Left kidney (tissue), 8 donors: ENCODE measurements around the gene TOPBP1. TPM values are rescaled to one million over a fixed set of nuclear protein-coding genes. Genes with fewer than 3 reads are reported as not detected.
"Not testable (repeated sequence)": the region's sequence is repeated elsewhere in the genome, so short reads cannot be mapped to it uniquely, and the experiment has no call there.

Source experiments
- DNase-seq: peaks from one replicate; pipeline ENCODE4 v3.0.0-alpha.2; 2013
- long read RNA-seq, 8 donors: transcript quantifications; one replicate each; lab custom pipeline, GENCODE V29; 2026
- polyA plus RNA-seq: library from polyadenylated mRNA; unstranded; fragments of 120-200 nt; gene quantifications from one replicate; pipeline ENCODE4 v1.2.1, GENCODE V29; 2013; ENCODE audit not compliant: insufficient read length

TOPBP1 gene
- polyA plus RNA-seq, result 55.2 TPM
- long read RNA-seq, donor 1, full-length matches to known transcripts, result 1 of 1 reads
- long read RNA-seq, donor 1, partial matches to known transcripts, result 0 of 1 reads
- long read RNA-seq, donor 1, other reads (novel, unspliced or antisense), result 0 of 1 reads
- long read RNA-seq, donor 2, partial matches to known transcripts, result 14 of 14 reads
- long read RNA-seq, donor 2, other reads (novel, unspliced or antisense), result 0 of 14 reads
- long read RNA-seq, donor 3, partial matches to known transcripts, result 11 of 11 reads
- long read RNA-seq, donor 3, other reads (novel, unspliced or antisense), result 0 of 11 reads
- long read RNA-seq, donor 4, result 0 reads
- long read RNA-seq, donor 5, full-length matches to known transcripts, result 1 of 7 reads
- long read RNA-seq, donor 5, partial matches to known transcripts, result 6 of 7 reads
- long read RNA-seq, donor 5, other reads (novel, unspliced or antisense), result 0 of 7 reads
- long read RNA-seq, donor 6, result 0 reads
- long read RNA-seq, donor 7, full-length matches to known transcripts, result 1 of 10 reads
- long read RNA-seq, donor 7, partial matches to known transcripts, result 9 of 10 reads
- long read RNA-seq, donor 7, other reads (novel, unspliced or antisense), result 0 of 10 reads
- long read RNA-seq, donor 8, partial matches to known transcripts, result 6 of 6 reads
- long read RNA-seq, donor 8, other reads (novel, unspliced or antisense), result 0 of 6 reads

DNA sequence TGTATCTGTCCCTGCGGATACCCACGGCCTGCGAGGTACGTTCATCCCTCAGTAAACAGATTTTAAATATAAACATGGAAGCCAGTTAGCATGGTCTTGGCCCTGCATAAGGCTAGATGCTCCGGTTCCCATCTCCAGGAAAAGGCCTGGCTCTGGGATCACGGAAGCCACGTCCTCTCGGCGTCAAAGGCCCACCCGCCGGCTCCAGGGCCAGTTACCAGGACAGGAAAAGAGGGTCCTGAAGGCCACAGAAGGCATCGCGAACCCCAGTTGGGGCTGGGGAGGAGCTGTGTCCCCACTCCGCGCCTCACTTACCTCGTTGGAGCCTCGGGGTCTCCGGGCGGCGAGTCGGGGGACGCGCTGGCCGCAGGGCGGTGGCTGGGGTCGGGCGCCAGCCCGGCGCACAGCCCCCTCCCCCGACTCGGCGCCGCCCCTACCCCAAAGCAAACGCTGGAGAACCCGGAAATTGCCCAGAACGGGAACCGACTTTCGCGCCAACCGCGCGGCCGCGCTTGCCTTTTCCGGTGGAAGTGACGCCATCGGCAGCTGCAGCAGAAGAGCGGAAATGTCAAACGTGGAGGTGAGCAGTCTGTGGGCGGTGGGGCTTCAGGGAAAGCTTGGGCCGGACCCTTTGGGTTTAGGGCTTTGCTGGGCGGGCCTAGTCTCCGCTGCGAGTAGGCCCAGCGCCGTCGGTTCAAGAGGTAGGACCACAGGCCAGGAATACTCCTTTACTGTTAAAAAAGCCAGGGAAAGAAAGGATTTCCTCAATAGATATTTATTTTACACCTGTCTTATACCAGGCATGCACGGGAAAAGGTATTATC is at the start of gene TOPBP1:
TSS of gene TOPBP1 (minus strand) at position 488 of the 824 bp plus-strand sequence. CDS start 814 bp downstream, outside the sequence.
- DNase-seq, result peak; percentile 72

DNA sequence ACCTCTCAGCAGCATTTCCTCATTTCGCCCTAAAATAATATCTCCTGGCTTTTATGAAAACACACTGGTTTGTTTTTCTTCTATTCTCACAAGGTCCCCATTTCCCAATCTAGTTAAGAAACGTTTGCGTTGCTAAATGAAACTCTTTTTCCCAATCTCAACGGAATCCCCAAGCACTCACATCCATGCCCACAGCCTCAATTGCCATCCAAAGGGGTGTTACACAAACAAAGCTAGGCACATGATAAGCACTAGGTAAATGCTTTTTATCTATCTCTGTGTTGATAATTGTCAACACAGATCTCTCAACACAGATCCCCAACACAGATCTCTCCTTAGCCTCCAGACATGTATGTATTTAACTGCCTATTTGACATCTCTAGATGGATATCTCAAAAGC is 49.3 kb upstream of the TOPBP1 start:
- no peak for DNase-seq

DNA sequence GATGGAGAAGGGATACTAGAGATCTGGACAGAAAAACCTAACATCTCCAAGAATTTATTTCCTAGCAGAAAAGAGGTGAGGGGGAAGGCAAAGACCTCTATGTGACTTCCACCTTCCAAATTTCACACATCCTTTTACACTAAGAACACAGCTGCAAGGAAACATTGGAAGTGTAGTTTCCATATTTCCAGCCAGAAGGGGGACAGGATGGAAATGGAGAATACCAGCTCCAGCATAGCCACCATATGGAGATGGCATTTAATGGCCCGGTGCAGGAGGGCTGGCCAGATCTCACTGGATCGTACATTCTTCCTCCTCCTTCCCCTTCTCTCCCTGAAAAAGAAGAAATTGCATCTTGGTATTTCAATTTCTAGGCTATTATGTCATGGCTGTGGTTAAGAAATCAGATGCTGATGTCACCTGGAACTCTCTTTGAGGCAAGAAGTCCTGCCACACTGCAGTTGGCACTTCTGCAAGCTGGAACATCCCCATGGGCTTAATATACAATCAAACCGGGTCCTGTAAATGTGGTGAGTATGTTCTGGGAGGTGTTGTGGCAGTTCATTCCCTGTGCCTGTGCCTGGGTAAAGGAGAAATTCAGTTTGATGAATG is 47.5 kb upstream of the TOPBP1 start:
- no peak for DNase-seq

DNA sequence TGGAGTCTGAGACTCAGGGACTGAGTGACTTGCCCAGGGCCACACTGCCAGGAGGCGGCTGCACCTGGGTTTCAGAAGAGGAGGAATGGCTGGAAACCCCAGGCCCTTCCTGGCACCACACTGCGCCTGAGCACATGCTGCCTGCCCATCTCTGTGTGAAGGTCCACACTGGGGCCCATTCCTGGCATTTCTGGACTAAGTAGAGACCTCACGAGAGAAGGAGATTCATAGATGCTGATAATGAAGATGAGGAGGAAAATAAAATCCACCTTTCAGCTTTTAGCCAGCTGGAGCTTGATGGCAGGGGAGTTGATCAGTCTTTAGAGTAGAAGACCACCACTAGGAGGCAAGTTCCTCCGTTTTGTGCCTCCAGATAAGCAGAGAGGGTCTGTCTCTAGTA is 44.3 kb upstream of the TOPBP1 start:
- no peak for DNase-seq

DNA sequence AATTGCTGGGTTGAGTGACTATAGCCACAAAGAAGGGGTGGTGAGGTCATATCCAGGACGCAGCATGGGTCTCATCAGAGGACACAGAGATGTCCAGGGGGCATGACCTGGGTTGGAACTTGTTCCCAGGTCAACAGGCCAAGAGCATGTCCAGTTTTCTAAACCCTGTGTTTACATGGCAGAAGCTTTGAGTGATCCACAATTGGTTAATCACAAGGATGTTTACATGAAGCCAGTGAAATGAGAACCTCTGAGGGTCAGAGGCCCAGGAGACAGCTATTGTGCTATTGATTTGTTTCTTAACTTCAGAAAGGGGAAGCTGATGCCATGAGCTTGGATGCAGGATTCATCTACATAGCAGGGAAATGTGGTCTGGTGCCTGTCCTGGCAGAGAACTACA is 42.2 kb upstream of the TOPBP1 start:
- no peak for DNase-seq

DNA sequence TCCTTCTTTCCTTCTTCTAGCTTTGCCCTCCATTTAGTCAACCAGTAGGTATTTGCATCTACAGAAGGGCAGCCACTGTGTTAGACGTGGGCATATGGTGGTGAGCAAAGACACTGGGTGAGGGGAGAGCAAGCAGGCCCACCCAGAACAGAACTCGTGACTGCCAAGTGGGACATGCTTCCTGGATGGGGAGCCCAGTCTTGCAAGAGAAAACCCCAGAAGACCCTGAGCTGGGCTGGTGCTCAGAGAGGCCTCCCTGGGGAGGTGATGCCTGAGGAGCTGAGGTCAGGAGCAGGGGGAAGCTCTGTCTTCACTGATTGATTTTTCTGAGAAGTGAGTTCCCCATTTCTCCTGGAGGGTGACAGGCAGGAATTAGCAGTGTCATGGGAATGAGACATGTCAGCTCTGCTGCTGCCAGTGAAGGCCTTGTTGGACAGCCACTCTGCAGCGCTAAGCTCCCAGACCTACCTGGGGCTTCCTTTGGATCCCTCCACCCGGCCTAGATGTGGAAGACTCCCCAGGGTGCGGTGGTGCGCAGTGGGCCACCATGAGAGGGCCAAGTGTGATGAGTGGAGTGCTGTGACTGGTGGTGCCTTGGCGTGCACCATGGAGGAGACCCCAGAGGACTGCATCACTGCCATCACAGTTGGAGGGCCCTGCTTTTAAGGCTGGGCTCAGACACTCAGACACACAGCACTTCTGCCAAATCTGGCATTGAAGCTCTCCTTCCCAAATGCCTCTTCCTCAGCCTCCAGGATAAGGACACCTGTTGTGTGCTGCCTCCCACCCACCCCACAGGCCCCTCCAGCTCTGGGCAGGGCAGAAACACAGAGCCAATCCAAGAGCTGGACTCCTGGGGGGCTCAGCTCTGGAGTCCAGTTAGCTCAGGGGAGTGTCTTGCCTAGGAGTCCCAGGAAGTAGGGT is 40.0 kb upstream of the TOPBP1 start:
- no peak for DNase-seq

DNA sequence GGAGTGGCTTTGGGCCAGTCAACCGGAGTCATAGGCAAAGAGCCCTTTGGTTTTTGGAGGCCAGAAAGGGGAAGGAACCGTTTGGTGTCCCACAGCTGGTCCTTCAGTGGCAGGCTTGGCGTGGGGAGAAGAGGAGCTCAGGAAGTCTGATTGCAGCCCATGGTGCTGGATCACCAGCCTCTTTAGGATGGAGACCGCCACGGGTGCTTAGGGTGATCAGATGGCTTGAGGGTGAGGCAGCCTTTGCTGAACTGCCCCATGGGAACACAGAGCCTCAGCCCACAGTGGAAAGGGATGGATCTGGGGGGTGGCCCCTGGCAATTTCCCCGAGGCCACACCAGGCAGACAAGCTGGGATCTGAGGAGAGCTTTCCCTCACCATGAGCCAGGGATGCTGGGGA is 38.6 kb upstream of the TOPBP1 start:
- no peak for DNase-seq

DNA sequence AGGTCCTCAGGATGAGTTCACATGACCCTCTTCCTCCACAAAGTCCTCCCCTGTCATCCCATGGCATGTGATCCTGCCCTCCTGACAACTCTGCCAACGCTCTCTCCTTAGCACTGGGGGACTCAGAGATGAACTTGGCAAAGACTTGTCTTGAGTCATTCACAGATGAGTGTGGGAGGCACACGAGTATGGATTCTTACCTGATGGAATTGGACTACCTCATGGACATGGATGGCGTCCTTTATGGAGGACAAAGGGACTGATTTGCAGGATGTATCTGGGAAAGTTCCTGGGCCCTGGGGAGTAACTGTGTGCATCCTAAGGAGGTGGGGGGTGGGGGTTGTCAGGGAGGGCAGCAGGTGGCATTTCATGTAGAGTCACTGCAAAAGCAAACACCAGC is 38.2 kb upstream of the TOPBP1 start:
- DNase-seq, result no peak

DNA sequence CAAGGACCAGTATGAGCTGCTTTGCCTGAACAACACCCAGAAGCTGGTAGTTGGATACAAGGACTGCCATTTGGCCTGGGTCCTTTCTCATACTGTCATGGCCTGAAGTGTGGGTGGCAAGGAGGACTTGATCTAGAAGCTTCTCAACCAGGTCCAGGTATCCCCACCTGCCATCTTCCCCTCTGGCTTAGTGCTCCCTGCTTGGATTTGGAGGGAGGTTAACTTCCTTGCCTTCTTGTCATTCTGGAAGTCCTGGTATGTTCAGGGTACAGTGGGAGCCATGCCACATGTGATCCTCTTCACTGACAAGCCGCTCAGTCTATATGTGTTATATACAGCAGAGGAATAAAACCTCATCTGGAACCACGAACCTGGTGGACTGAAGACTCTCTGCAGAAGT is 37.7 kb upstream of the TOPBP1 start:
- no peak for DNase-seq

DNA sequence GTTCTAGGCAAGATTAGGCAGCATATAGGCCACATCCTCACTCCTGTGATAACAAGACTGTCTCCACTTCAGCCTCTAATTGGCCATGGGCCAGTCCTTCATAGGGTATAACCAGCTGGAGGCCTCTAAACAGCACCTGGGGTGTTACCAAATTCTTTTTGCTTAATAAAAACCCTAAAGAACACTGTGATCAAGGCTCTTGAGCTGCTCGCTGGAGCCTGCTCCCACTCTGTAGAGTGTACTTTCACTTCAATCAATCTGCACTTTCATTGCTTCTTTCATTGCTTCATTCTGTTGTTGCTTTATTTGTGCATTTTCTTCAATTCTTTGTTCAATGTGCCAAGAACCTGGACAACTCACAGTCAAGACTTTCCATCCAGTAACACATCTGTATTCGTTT is 36.2 kb upstream of the TOPBP1 start:
- no peak for DNase-seq

DNA sequence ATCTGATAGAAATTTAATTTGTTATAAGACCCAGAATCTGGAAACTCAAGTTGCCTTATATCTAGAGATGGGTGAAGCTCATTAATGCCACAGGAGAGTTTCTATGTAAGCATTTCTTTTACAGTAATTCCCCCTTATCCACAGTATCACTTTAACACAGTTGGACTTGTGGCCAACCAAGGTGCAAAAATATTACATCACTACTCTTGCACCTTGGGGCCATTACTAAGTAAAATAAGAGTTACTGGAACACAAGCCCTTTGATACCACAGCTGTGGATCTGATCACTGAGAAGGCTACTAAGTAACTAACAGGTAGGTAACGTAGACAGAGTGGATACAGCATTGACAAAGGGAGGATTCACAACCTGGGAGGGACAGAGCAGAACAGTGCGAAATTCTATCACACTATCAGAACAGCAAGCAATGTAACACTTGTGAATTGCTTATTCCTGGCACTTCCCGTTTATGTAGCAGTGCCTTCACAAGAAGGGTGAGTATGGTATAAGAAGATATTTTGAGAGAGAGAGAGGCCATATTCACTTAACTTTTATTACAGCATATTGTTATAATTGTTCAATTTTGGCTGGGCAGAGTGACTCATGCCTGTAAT is 33.9 kb upstream of the TOPBP1 start:
- DNase-seq, result no peak

DNA sequence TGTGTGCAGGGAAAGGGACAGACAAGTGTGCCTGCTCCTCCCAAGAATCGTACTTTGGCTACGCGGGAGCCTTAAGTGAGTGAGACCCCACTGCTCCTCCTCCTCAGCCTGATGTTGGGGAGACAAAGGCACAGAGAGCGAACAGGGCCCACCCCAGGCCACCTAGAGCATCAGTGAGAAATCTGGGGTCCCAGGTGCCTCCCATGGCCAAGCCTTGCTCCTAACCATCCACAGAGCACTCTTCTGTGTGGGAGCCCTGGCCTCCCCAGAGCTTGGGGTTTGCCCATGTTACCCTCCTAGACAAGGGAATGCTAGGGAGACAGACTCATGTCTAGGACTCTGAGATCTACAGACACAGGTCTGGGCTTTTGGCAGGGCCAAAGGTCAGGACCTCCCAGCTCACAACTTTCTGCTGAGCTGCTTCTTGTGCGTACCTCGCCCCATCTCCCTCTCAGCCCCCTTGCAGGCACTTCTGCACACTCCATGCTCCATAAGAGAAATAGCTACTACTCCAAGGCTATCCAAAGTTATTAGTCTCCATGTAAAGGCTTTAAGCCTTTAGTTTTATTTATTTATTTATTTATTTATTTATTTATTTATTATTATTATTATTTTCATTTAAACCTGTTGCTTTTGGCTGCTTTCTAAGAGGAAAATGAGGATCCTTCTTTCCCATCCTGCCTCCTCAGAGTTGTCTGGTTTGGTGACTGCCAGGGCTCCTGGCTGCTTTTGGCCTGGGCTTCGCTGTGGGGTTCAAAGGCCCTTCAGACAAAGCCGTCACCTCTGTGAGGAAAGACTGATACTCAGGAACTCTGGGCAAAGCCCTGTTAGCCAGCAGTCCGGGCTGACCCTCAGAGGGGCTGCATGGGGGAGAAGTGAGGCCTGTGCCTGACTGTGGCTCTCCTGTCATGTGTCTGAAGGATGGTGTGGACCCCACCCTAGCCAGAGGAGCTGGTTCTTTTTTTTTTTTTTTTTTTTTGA is 32.8 kb upstream of the TOPBP1 start:
- DNase-seq, result no peak

DNA sequence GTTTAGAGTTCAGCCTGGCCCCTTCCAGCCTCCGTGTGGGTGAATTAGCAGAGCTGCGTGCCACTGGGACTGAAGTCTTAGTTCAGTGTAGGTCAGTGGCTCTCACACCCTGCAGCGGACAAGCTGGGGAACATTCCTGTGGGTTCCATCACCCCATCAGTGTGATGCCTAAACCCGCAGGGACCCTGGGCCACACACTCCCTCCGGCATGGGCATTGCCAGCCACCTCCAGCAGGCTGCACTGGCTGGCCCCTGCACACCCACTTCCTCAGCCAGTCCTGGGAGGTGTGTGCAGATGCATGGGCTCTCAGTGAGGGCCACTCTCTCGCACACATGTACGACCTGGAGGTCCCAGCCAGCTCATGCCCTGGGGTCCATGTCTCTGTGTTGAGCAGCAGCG is 32.1 kb upstream of the TOPBP1 start:
- no peak for DNase-seq

DNA sequence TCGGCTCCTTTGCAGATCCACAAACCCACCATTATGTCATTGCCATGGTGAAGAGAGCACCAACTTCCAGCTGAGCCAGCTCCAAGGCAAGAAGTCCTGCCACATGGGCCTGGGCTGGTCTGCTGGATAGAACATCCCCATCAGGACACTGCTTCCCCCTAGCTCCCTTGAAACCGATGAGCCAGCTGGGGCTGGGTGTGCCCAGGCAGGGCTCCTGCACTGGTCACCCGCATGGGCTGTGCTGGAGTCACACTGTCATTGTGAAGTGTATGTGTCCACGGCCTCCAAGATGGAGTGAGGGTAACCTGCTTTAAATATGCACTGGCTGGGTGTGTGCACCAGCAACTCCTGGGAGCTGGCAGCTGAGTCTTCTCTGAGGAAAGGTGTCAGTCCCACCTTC is 31.0 kb upstream of the TOPBP1 start:
- DNase-seq, result no peak

DNA sequence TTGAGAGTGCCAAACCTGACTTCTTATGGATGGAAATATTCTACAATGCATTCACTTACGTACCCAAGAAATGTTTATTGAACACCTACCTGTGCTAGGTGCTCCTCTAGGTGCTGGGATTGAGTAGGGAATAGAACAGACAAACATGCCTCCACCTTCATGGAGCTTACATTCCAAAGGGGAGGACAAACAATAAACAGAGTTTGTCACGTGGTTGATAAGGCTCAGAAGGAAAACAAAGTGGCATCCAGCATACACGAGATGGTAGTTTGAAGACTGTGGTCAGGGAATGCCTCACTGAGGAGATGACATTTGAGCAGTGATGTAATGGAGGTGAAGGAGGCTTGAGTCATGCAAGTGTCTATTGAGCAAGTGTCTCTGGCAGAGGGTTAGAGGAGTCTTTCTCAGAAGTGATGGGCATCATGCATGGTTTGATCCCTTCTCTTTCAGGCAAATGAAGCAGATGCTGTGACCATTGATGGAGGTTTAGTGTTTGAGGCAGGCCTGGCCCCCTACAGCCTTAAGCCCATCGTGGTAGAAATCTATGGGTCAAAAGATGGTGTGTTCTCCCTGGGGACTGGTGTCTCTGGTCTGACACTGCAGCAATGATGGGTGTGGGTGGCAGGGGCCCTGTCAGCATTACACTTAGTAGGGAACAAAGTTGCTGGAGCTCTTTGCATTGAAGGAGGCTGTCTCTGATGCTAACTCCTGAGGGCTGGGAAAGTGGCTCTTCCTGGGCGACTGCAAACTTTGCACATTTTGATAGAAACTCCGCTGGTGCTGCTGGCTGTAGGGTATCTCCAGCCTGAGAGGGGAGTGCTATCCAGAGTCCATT is 29.7 kb upstream of the TOPBP1 start:
- no peak for DNase-seq

DNA sequence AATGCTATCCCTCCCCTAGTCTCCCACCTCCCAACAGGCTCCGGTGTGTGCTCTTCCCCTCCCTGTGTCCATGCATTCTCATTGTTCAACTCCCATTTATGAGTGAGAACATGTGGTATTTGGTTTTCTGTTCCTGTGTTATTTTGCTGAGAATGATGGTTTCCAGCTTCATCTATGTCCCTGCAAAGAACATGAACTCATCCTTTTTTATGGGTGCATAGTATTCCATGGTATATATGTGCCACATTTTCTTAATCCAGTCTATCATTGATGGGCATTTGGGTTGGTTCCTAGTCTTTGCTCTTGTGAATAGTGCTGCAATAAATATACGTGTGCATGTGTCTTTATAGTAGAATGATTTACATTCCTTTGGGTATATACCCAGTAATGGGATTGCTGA is 16.3 kb upstream of the TOPBP1 start:
- not testable (repeated sequence) for DNase-seq

DNA sequence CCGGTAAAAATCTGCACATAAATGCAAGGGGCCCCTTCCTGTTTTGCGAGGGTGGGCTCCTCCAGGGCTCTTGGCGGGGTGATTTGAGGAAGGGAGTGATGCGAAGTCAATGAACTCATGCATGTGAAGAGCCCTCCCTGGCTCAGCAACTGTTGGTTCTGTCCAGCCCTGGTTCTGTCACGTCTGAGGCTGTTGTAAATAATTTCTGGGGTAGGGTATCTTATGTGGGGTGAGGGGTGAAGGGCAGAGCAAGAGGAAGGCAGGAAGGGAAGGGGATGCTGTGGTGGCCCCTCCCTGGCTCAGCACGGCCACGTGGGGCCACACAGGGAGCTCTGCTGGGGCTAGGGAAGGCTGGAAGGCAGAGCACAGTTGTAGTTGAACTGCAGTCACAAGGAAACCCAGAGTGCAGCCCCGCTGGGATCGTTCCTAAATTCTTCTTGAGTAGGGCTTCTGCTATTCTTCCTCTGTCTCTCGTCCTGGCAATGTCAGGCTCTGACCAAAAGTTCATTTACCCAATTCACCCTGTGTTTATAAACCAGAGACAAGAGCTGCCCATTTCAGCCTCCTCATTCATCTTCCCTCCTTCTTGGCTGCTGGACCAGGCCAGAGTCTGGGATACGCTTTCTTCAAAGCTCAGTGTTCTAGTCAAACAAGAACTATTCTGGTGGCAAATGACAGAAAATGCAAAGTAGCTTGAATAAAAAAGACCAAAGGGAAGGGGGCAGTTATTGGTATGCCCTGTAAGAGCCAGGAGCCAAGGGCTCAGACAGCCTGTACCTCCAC is 14.8 kb upstream of the TOPBP1 start:
- DNase-seq, result no peak
